Hepatocyte (in vitro differentiated cells): ENCODE measurements around the gene PIK3R5. TPM values are rescaled to one million over a fixed set of nuclear protein-coding genes. Genes with fewer than 3 reads are reported as not detected.

ENCODE experiments used
- DNase-seq: peaks from one replicate; pipeline ENCODE4 v3.0.0-alpha.2; 2016; ENCODE audit warnings: low spot score
- H2AFZ ChIP-seq: fragments of 200-600 bp; sonication (generic); 2 replicates; pipeline ENCODE4 v1.6.0; 2016; ENCODE audit warnings: antibody characterized with exemption, mild to moderate bottlenecking
- H3K27ac ChIP-seq: fragments of 200-600 bp; sonication (generic); 2 replicates; pipeline ENCODE4 v1.5.1; 2016; ENCODE audit warnings: mild to moderate bottlenecking
- H3K27me3 ChIP-seq: fragments of 200-600 bp; sonication (generic); 2 replicates; pipeline ENCODE4 v1.6.1; 2016
- H3K36me3 ChIP-seq: fragments of 200-600 bp; sonication (generic); replicated peaks from 2 replicates; pipeline ENCODE4 v1.5.1; 2016; ENCODE audit warnings: low read depth; ENCODE audit not compliant: insufficient read depth
- H3K4me1 ChIP-seq: fragments of 200-600 bp; sonication (generic); 2 replicates; pipeline ENCODE4 v1.5.1; 2016; ENCODE audit warnings: mild to moderate bottlenecking, moderate library complexity; ENCODE audit not compliant: insufficient read depth
- H3K4me2 ChIP-seq: fragments of 200-600 bp; sonication (generic); 2 replicates; pipeline ENCODE4 v1.6.0; 2016
- H3K4me3 ChIP-seq: fragments of 200-600 bp; sonication (generic); 2 replicates; pipeline ENCODE4 v1.5.1; 2016; ENCODE audit warnings: mild to moderate bottlenecking
- H3K79me2 ChIP-seq: fragments of 200-600 bp; sonication (generic); 2 replicates; pipeline ENCODE4 v1.6.0; 2017; ENCODE audit warnings: mild to moderate bottlenecking
- H3K9me2 ChIP-seq: fragments of 200-600 bp; sonication (generic); replicated peaks from 2 replicates; pipeline ENCODE4 v1.6.0; 2017; ENCODE audit warnings: mild to moderate bottlenecking; ENCODE audit not compliant: insufficient read depth
- H3K9me3 ChIP-seq: fragments of 200-600 bp; sonication (generic); 2 replicates; pipeline ENCODE4 v1.5.1; 2016; ENCODE audit warnings: low read depth, mild to moderate bottlenecking
- H4K20me1 ChIP-seq: fragments of 200-600 bp; sonication (generic); 2 replicates; pipeline ENCODE4 v1.6.0; 2016; ENCODE audit warnings: mild to moderate bottlenecking; ENCODE audit not compliant: insufficient read depth, poor library complexity, severe bottlenecking
- EZH2 ChIP-seq: fragments of 200-600 bp; sonication (generic); IDR thresholded peaks from 2 replicates; pipeline ENCODE4 v1.6.1; 2016; ENCODE audit warnings: antibody characterized with exemption, mild to moderate bottlenecking, borderline replicate concordance
- EZH2phosphoT487 ChIP-seq: fragments of 200-600 bp; sonication (generic); IDR thresholded peaks from one replicate; pipeline ENCODE4 v1.6.1; 2018; ENCODE audit warnings: antibody characterized with exemption, mild to moderate bottlenecking, low read depth, moderate library complexity; ENCODE audit not compliant: unreplicated experiment, severe bottlenecking
- WGBS: methylation state at CpG from one replicate; pipeline ENCODE4 v1.1.6; 2016; ENCODE audit warnings: low lambda C conversion rate; ENCODE audit errors: missing lambda C conversion rate; 5-methylcytosine and 5-hydroxymethylcytosine counted together
- polyA plus RNA-seq: library from polyadenylated mRNA; unstranded; fragments of >200 nt; fragmentation: Nextera tagmentation; extraction: Ambion mirVana; gene quantifications from 2 replicates; pipeline ENCODE4 v1.2.1, GENCODE V29; 2016
- total RNA-seq: library from RNA; depleted of rRNA; stranded (reverse); fragments of >200 nt; gene quantifications from 2 replicates; pipeline ENCODE4 v1.2.3, GENCODE V29; 2014
- TF ChIP-seq, protein P1 (sequence below): fragments of 200-600 bp; sonication (generic); IDR thresholded peaks from 2 replicates; pipeline ENCODE4 v1.5.1; 2016; ENCODE audit warnings: antibody characterized with exemption, mild to moderate bottlenecking; ENCODE audit not compliant: poor library complexity

The PIK3R5 gene
- total and polyA plus RNA-seq, 2 experiments from 2014 or later, result 2.6 TPM; not detected in 1

DNA sequence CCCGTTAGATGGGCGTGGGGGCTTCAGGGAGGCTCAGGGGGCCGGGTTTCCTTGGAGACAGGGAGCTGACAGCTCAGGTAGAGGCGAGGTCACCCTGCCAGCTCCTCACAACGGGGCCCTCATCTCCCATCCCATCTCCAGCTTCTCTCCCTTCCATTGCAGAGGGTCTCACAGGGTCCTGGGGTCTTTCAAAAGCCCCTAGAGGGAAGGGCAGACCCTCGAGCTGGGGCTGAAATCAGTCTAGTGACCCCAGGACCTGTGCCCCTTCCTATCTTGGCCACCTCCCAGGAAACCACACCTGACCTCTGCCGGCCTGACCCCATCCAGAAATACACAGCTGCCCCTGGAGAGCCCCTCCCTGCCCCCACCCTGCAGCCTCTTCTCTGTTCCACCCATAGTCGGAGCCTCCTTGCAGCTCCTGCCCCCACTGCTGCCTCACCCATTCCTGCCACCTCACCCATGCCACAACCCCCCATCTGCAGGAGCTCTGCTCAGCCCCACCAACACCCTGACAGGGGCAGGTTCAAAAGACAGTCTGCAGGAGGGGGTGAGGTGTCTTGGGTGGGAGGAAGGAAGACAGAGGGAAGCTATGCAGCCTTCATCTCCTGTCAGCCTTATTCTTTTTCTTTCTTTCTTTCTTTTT is 23.4 kb downstream of the PIK3R5 start:
- no peak overlapping the region for H2AFZ ChIP-seq
- H4K20me1 ChIP-seq, result no peaks in the 10 kb centered on the region
- no peak for DNase-seq
- WGBS, result 71% methylated on average over 8 of the region's 8 CpGs
- no peak overlapping the region for H3K4me2 ChIP-seq
- no peaks in the 10 kb centered on the region for H3K9me3 ChIP-seq
- no peaks in the 10 kb centered on the region for H3K9me2 ChIP-seq
- TF ChIP-seq EZH2phosphoT487 (no peak), EZH2 (no peak)
- TF ChIP-seq, protein P1, sequence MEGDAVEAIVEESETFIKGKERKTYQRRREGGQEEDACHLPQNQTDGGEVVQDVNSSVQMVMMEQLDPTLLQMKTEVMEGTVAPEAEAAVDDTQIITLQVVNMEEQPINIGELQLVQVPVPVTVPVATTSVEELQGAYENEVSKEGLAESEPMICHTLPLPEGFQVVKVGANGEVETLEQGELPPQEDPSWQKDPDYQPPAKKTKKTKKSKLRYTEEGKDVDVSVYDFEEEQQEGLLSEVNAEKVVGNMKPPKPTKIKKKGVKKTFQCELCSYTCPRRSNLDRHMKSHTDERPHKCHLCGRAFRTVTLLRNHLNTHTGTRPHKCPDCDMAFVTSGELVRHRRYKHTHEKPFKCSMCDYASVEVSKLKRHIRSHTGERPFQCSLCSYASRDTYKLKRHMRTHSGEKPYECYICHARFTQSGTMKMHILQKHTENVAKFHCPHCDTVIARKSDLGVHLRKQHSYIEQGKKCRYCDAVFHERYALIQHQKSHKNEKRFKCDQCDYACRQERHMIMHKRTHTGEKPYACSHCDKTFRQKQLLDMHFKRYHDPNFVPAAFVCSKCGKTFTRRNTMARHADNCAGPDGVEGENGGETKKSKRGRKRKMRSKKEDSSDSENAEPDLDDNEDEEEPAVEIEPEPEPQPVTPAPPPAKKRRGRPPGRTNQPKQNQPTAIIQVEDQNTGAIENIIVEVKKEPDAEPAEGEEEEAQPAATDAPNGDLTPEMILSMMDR, result no peak
- no peaks in the 10 kb centered on the region for H3K36me3 ChIP-seq
- H3K4me3 ChIP-seq, result no peak overlapping the region
- no peaks in the 10 kb centered on the region for H3K4me1 ChIP-seq
- no peak overlapping the region for H3K27ac ChIP-seq
- H3K79me2 ChIP-seq, result no peaks in the 10 kb centered on the region
- H3K27me3 ChIP-seq, result peaks cover 3% of the 10 kb centered on the region

DNA sequence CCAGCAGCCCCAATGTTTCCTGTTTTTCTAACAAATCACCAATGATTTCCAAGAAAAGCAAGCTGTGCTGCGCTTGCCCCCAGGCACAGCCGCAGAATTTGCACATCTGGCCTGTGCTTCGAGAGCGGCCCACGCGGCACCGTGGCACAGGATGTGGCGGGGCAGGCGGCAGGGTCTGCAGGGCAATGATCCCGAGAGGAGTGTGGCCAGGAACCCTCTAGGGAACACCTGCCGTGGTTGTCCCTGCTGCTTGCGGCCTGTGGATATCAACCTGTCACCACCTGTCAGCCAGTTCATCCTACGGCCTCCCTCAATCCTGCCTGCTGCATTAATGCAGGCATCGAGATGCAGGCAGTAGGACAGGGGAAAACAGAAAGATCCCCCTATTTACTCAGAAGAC is 24.0 kb downstream of the PIK3R5 start:
- Histone ChIP-seq H3K79me2 (no peaks in the 10 kb centered on the region), H3K27me3 (peaks cover 3% of the 10 kb centered on the region), H3K36me3 (no peaks in the 10 kb centered on the region), H2AFZ (no peak overlapping the region), H3K9me3 (no peaks in the 10 kb centered on the region), H3K27ac (no peak overlapping the region), H4K20me1 (no peaks in the 10 kb centered on the region), H3K4me2 (no peak overlapping the region), H3K9me2 (no peaks in the 10 kb centered on the region), H3K4me1 (no peaks in the 10 kb centered on the region), H3K4me3 (no peak overlapping the region)
- TF ChIP-seq EZH2phosphoT487 (no peak), EZH2 (no peak)
- DNase-seq, result no peak
- 94% methylated on average over 14 of the region's 14 CpGs for WGBS

DNA sequence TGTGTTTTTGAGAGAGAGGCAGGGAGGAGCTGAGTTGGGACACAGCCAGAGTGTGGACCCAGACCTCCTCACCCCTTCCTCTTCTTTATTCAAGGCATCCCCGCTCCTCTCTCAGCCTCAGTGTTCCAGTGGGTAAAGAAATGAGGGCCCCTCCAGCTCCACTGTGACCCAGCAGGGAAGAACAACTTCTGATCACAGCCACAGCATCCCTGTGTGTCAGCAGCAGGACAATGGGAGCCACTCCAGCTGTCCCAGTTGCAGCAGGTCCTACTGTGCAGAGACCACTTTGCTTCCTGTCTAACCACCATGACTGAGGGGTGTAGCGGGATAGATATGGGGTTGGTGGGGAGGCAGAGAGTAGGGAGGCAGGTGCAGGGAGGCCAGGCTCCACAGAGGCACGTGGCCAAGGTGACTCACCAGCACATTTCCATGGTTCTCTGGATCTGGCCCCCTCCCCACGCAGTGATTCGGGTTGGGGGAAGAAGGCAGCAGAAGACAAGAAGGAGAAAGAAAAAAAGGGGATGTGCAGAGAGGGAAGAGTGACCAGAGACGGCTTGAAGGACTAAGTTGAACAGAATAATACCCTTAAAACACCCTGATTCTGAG is 24.5 kb downstream of the PIK3R5 start:
- Histone ChIP-seq H3K27me3 (peaks cover 3% of the 10 kb centered on the region), H3K4me2 (no peak overlapping the region), H3K4me3 (no peak overlapping the region), H3K9me2 (no peaks in the 10 kb centered on the region), H4K20me1 (no peaks in the 10 kb centered on the region), H2AFZ (no peak overlapping the region), H3K9me3 (no peaks in the 10 kb centered on the region), H3K4me1 (no peaks in the 10 kb centered on the region), H3K79me2 (no peaks in the 10 kb centered on the region), H3K36me3 (no peaks in the 10 kb centered on the region), H3K27ac (no peak overlapping the region)
- DNase-seq, result no peak
- TF ChIP-seq, protein P1, result no peak
- TF ChIP-seq EZH2 (no peak), EZH2phosphoT487 (no peak)
- WGBS, result 80% methylated on average over 6 of the region's 6 CpGs
